CD14-positive monocyte (primary cell): ENCODE measurements around the gene CENPL. TPM values are rescaled to one million over a fixed set of nuclear protein-coding genes. Genes with fewer than 3 reads are reported as not detected.

Experiments
- DNase-seq, 3 donors: peaks; one replicate each; pipeline ENCODE4 v3.0.0-alpha.2; 2011 to 2022
- H2AFZ ChIP-seq: 2 replicates; pipeline ENCODE4 v1.6.0; 2012; ENCODE audit warnings: mild to moderate bottlenecking, low read depth, low read length, inconsistent platforms; ENCODE audit not compliant: insufficient read depth, poor library complexity, severe bottlenecking
- H3K27ac ChIP-seq, 2 donors: 1 replicate in 1 of 2; 2 replicates in 1 of 2; pipeline ENCODE4 v1.5.1; 2012 to 2013; ENCODE audit warnings: low read length in 2 of 2, control low read depth in 1 of 2, inconsistent platforms in 1 of 2, low read depth in 1 of 2, mild to moderate bottlenecking in 1 of 2
- H3K27me3 ChIP-seq, 2 donors: one replicate each; pipeline versions ENCODE4 v1.6.0 to v1.6.1; 2011 to 2013; ENCODE audit warnings: low read length in 2 of 2; ENCODE audit not compliant: control insufficient read depth in 2 of 2, insufficient read depth in 2 of 2
- H3K36me3 ChIP-seq, 2 donors: replicated peaks in 1 of 2; 1 replicate in 1 of 2; 2 replicates in 1 of 2; pipeline versions ENCODE4 v1.5.1 to v1.6.1; 2012 to 2013; ENCODE audit warnings: low read length in 2 of 2, control low read depth in 1 of 2, inconsistent platforms in 1 of 2, mild to moderate bottlenecking in 1 of 2; ENCODE audit not compliant: insufficient read depth in 2 of 2, control insufficient read depth in 1 of 2
- H3K4me1 ChIP-seq, 2 donors: 1 replicate in 1 of 2; 2 replicates in 1 of 2; pipeline versions ENCODE4 v1.5.1 to v1.6.1; 2012 to 2013; ENCODE audit warnings: low read length in 2 of 2, control low read depth in 1 of 2, inconsistent platforms in 1 of 2, mild to moderate bottlenecking in 1 of 2, moderate library complexity in 1 of 2; ENCODE audit not compliant: insufficient read depth in 2 of 2, control insufficient read depth in 1 of 2
- H3K4me2 ChIP-seq: replicated peaks from 2 replicates; pipeline ENCODE3; 2012; ENCODE audit warnings: low read length, moderate library complexity, mild to moderate bottlenecking; ENCODE audit not compliant: poor library complexity, severe bottlenecking; ENCODE audit errors: extremely low read depth
- H3K4me3 ChIP-seq, 3 experiments: fragments of 200-600 bp in 1 of 3; sonication (generic) in 1 of 3; replicated peaks in 1 of 3; 1 replicate in 2 of 3; 2 replicates in 1 of 3; pipeline ENCODE4 v1.5.1; 2011 to 2013; ENCODE audit warnings: low read length in 3 of 3, mild to moderate bottlenecking in 3 of 3, control low read depth in 2 of 3, low read depth in 2 of 3, inconsistent platforms in 1 of 3, moderate library complexity in 1 of 3
- H3K79me2 ChIP-seq: 2 replicates; pipeline ENCODE4 v1.6.0; 2012; ENCODE audit warnings: mild to moderate bottlenecking, control low read depth, inconsistent platforms, low read length, moderate library complexity; ENCODE audit not compliant: insufficient read depth
- H3K9ac ChIP-seq: 2 replicates; pipeline ENCODE4 v1.6.0; 2017; ENCODE audit warnings: low read length, mild to moderate bottlenecking; ENCODE audit not compliant: insufficient read depth, poor library complexity, severe bottlenecking
- H3K9me3 ChIP-seq, 2 donors: replicated peaks in 1 of 2; 1 replicate in 1 of 2; 2 replicates in 1 of 2; pipeline versions ENCODE4 v1.5.1 to v1.6.1; 2012 to 2013; ENCODE audit warnings: low read length in 2 of 2, control low read depth in 1 of 2; ENCODE audit not compliant: control insufficient read depth in 1 of 2, insufficient read depth in 1 of 2
- H4K20me1 ChIP-seq: 2 replicates; pipeline ENCODE4 v1.6.0; 2012; ENCODE audit warnings: mild to moderate bottlenecking, low read length, control low read depth, moderate library complexity; ENCODE audit not compliant: insufficient read depth
- H3K27ac Mint-ChIP-seq, 7 donors: one replicate each; pipeline ENCODE4 v1.8.0; 2020; ENCODE audit warnings: mild to moderate bottlenecking in 7 of 7, mixed read lengths in 7 of 7, moderate library complexity in 6 of 7, inconsistent platforms in 2 of 7
- H3K27me3 Mint-ChIP-seq, 3 donors: one replicate each; pipeline ENCODE4 v1.8.0; 2021 to 2022; ENCODE audit warnings: low read depth in 3 of 3, mild to moderate bottlenecking in 3 of 3, mixed read lengths in 3 of 3, moderate library complexity in 3 of 3, inconsistent platforms in 1 of 3
- H3K36me3 Mint-ChIP-seq, 2 donors: one replicate each; pipeline ENCODE4 v1.8.0; 2020; ENCODE audit warnings: mixed read lengths in 2 of 2, inconsistent platforms in 1 of 2, mild to moderate bottlenecking in 1 of 2
- H3K4me1 Mint-ChIP-seq: one replicate; pipeline ENCODE4 v1.8.0; 2020; ENCODE audit warnings: mild to moderate bottlenecking, mixed read lengths
- H3K4me3 Mint-ChIP-seq, 2 donors: one replicate each; pipeline ENCODE4 v1.8.0; 2020; ENCODE audit warnings: mild to moderate bottlenecking in 2 of 2, mixed read lengths in 2 of 2, moderate library complexity in 1 of 2
- H3K9me3 Mint-ChIP-seq, 7 donors: one replicate each; pipeline ENCODE4 v1.8.0; 2020 to 2022; ENCODE audit warnings: mixed read lengths in 7 of 7, mild to moderate bottlenecking in 6 of 7, moderate library complexity in 6 of 7, inconsistent platforms in 2 of 7
- WGBS: methylation state at CpG from one replicate; pipeline ENCODE4 v1.1.5; 2013; ENCODE audit warnings: missing lambda C conversion rate; ENCODE audit not compliant: insufficient coverage; 5-methylcytosine and 5-hydroxymethylcytosine counted together
- intact Hi-C, 2 donors: fragments of 100-400 bp; cut with micrococcal nuclease; formaldehyde crosslinking; loops; one replicate each; pipeline versions ENCODE4 v1.15.0 to v1.15.1; 2023
- polyA plus RNA-seq, 3 donors: library from polyadenylated mRNA; depleted of rRNA in 1 of 3; unstranded in 2 of 3; stranded (reverse) in 1 of 3; fragments of 300-500 nt in 2 of 3; fragments of >200 nt in 1 of 3; fragmentation: Illumina TruSeq in 2 of 3; gene quantifications; 1 replicate in 2 of 3; 2 replicates in 1 of 3; pipeline ENCODE4 v1.2.3, GENCODE V29; 2012 to 2021
- TF ChIP-seq, protein P1 (sequence below): fragments of 200-600 bp; IDR thresholded peaks from one replicate; pipeline ENCODE4 v1.8.0; 2022; ENCODE audit warnings: antibody characterized with exemption, mild to moderate bottlenecking

CENPL gene
- polyA plus RNA-seq, 3 donors, result 0.49 to 2.6 (median 0.81) TPM

DNA sequence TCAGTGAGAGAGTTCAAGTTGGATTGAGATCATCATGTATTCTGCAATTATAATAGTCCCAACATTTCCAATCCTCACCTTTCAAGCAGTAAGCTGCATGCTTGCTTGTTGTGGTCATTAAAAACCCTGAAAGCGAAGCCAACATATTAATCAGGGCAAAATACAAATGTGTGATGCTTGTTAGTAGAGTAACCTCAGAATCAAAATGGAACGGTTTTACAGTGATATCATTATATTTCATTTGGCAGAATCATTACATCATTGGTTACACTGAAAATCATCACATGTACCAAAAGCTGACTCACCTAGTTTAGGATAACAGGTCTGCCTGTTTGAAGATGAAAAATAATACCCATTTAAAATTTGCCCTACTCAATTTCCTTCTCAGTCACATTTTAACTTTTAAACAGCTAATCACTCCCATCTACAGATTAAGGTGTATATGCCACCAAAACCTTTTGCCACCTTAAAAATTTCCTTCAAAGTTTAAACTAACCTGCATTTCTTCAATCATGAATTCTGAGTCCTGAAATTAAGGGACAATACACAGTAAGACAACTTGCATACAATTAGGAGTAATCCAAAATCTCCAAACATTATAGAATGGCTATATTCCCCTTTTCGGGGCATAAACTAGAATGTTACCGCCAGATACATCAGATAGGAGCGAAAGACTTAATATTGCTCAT lies 39.6 kb upstream of the CENPL start:
- peak overlapping the region in 1 of 2 donors; percentile 20 for H3K27ac ChIP-seq
- DNase-seq, result no peak
- no peaks in the 10 kb centered on the region for H3K27me3 ChIP-seq
- peaks cover 47 to 58% of the 10 kb centered on the region in 2 donors for H3K36me3 Mint-ChIP-seq
- peaks cover 29% of the 10 kb centered on the region for H3K79me2 ChIP-seq
- intact Hi-C loops, result loop anchor here (10.0 kb wide), 2 partner anchors 300 to 390 kb away; partner anchors contain the start of gene PRDX6 (in 1 of the 2)
- H4K20me1 ChIP-seq, result peaks cover 19% of the 10 kb centered on the region
- no peak overlapping the region for H3K4me3 Mint-ChIP-seq
- peak overlapping the region in 2 of 7 donors; percentile 23 to 39 for H3K27ac Mint-ChIP-seq
- no peak overlapping the region for H3K4me3 ChIP-seq
- H3K9ac ChIP-seq, result peak overlapping the region; percentile 19
- H2AFZ ChIP-seq, result no peak overlapping the region
- peaks cover 22 to 30% of the 10 kb centered on the region in 2 donors for H3K4me1 ChIP-seq
- WGBS, result 94% methylated on average over 3 of the region's 5 CpGs
- no peaks in the 10 kb centered on the region for H3K9me3 Mint-ChIP-seq
- no peaks in the 10 kb centered on the region for H3K9me3 ChIP-seq
- TF ChIP-seq, protein P1, sequence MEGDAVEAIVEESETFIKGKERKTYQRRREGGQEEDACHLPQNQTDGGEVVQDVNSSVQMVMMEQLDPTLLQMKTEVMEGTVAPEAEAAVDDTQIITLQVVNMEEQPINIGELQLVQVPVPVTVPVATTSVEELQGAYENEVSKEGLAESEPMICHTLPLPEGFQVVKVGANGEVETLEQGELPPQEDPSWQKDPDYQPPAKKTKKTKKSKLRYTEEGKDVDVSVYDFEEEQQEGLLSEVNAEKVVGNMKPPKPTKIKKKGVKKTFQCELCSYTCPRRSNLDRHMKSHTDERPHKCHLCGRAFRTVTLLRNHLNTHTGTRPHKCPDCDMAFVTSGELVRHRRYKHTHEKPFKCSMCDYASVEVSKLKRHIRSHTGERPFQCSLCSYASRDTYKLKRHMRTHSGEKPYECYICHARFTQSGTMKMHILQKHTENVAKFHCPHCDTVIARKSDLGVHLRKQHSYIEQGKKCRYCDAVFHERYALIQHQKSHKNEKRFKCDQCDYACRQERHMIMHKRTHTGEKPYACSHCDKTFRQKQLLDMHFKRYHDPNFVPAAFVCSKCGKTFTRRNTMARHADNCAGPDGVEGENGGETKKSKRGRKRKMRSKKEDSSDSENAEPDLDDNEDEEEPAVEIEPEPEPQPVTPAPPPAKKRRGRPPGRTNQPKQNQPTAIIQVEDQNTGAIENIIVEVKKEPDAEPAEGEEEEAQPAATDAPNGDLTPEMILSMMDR, result no peak
- H3K27me3 Mint-ChIP-seq, result peaks cover 0 to 2% (median 0%) of the 10 kb centered on the region in 3 donors
- peaks cover 45 to 59% of the 10 kb centered on the region in 2 donors for H3K36me3 ChIP-seq
- H3K4me2 ChIP-seq, result no peak overlapping the region
- H3K4me1 Mint-ChIP-seq, result peaks cover 37% of the 10 kb centered on the region

DNA sequence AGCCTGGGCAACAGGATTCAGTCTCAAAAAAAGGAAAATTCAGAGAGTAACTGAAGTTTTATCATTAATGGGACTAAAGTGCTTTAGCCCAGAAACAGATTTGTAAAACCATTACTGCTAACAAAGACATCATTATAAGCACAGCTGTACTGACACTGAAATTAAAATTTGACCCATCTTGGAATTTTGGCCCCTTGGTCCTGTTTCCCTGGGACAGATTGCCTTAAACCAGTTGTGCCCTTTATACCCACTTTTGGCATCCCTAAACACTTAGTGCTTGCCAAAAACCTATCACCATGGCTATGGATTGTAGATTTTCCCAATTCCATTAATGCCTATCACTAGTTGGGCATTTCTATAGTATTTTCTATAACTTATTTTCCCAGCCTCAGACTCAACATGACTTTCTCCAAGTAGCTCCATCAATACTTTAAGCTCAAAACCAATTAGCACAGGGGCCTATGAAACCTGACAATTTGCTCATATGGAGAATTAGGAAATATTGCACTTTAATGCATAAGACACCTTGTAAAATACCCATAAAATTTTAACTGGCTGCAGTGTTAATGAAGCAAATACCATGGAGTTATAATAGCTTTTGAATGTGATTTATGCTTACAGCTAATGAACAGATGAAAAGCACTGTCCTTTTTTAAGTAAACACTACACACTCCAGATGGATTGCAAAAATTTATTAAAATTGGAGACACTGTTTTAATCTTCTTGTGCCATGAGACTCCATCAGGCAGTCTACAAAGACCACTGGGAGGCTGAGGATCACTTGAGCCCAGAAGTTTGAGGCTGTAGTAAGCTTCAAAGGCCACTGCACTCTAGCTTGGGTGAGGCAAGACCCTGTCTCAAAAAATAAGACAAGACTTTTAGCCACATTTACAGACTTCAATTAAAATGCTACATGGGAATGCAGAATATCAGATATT lies 38.8 kb upstream of the CENPL start:
- peaks cover 29% of the 10 kb centered on the region for H3K79me2 ChIP-seq
- no peak overlapping the region for H3K4me3 ChIP-seq
- peaks cover 48 to 65% of the 10 kb centered on the region in 2 donors for H3K36me3 ChIP-seq
- intact Hi-C loops, result loop anchor here (10.0 kb wide), 2 partner anchors 301 to 389 kb away; partner anchors contain the start of gene PRDX6 (in 1 of the 2)
- H3K4me2 ChIP-seq, result no peak overlapping the region
- Mint-ChIP-seq H3K4me3 (no peak overlapping the region), H3K27me3 (no peaks in the 10 kb centered on the region), H3K27ac (peak overlapping the region in 3 of 7 donors; percentile 37 to 50 (median 37)), H3K36me3 (peaks cover 47 to 66% of the 10 kb centered on the region in 2 donors), H3K4me1 (peaks cover 29% of the 10 kb centered on the region), H3K9me3 (no peaks in the 10 kb centered on the region)
- peaks cover 19% of the 10 kb centered on the region for H4K20me1 ChIP-seq
- DNase-seq, result no peak
- H3K9me3 ChIP-seq, result no peaks in the 10 kb centered on the region
- H3K4me1 ChIP-seq, result peaks cover 17 to 22% of the 10 kb centered on the region in 2 donors
- H2AFZ ChIP-seq, result no peak overlapping the region
- peak overlapping the region; percentile 19 for H3K9ac ChIP-seq
- H3K27ac ChIP-seq, result peak overlapping the region in 1 of 2 donors; percentile 20
- H3K27me3 ChIP-seq, result no peaks in the 10 kb centered on the region
- TF ChIP-seq, protein P1, result no peak
